ENCODE results near the gene PARD3.

DNA sequence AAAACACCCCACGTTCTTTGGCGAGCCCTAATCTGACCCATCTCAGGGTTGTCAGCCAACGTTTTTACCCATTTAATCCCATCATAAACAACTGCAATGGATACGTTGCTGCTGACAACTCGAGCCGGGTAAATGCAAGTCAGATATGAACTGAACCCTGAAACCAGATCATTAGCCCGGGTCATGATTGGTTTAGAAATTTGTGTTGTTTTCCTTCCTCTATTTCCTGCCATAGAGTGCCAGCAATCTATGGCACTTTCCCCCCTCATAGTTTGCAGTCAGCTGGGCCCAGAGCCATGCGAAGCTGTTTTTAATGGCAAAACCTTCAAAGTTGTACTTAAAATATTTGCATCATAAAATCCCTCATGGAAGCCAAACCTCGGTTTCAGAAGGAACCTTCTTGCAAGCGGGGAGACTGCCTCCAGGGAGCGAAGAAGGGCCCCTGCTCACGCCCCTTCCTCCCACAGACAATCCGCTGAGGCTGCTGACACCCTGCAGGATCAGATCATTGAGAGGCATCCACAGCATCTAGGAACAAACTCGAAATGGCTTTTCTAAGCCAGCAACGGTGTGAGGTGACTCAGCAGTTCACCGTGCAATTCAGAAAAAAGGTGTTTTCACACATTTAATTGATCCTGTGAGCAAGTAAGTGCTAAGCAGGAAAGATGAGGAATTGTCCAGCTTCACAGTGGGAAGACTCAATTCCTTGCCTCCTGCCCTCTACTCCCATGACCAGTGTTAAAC is 710.1 kb downstream of the PARD3 start:
- TF ChIP-seq, protein P1, sequence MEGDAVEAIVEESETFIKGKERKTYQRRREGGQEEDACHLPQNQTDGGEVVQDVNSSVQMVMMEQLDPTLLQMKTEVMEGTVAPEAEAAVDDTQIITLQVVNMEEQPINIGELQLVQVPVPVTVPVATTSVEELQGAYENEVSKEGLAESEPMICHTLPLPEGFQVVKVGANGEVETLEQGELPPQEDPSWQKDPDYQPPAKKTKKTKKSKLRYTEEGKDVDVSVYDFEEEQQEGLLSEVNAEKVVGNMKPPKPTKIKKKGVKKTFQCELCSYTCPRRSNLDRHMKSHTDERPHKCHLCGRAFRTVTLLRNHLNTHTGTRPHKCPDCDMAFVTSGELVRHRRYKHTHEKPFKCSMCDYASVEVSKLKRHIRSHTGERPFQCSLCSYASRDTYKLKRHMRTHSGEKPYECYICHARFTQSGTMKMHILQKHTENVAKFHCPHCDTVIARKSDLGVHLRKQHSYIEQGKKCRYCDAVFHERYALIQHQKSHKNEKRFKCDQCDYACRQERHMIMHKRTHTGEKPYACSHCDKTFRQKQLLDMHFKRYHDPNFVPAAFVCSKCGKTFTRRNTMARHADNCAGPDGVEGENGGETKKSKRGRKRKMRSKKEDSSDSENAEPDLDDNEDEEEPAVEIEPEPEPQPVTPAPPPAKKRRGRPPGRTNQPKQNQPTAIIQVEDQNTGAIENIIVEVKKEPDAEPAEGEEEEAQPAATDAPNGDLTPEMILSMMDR (IDR thresholded peaks at IDR 0.05; ENCODE audit: low read depth, low read length, poor library complexity, severe bottlenecking) = no peak
- no peak for TF ChIP-seq EZH2phosphoT487 (IDR thresholded peaks at IDR 0.05; ENCODE audit: borderline replicate concordance, low read length)
